Rectal smooth muscle tissue (tissue), 1 donor: ENCODE data around the gene LMCD1.

Source experiments
- H3K27ac ChIP-seq: one replicate; pipeline ENCODE4 v1.7.0; 2013; ENCODE audit warnings: low read depth, low read length, inconsistent platforms
- H3K27me3 ChIP-seq: one replicate; pipeline ENCODE4 v1.7.0; 2013; ENCODE audit warnings: low read length; ENCODE audit not compliant: control insufficient read depth, insufficient read depth
- H3K36me3 ChIP-seq: one replicate; pipeline ENCODE4 v1.7.0; 2013; ENCODE audit warnings: low read length; ENCODE audit not compliant: control insufficient read depth, insufficient read depth
- H3K4me1 ChIP-seq: one replicate; pipeline ENCODE4 v1.7.0; 2013; ENCODE audit warnings: low read length; ENCODE audit not compliant: control insufficient read depth, insufficient read depth
- H3K4me3 ChIP-seq: one replicate; pipeline ENCODE4 v1.7.0; 2013; ENCODE audit warnings: low read length
- H3K9ac ChIP-seq: one replicate; pipeline ENCODE4 v1.7.0; 2013; ENCODE audit warnings: low read length

Gene LMCD1

GRCh38 chr3:8552223-8552762, 50.7 kb downstream of the LMCD1 start:
- Histone ChIP-seq H3K9ac (no peak overlapping the region), H3K27me3 (no peaks in the 10 kb centered on the region), H3K4me1 (no peaks in the 10 kb centered on the region), H3K27ac (no peak overlapping the region), H3K4me3 (no peak overlapping the region), H3K36me3 (no peaks in the 10 kb centered on the region)

GRCh38 chr3:8553405-8553804, 51.8 kb downstream of the LMCD1 start:
- H3K36me3 ChIP-seq, result no peaks in the 10 kb centered on the region
- no peak overlapping the region for H3K4me3 ChIP-seq
- no peak overlapping the region for H3K9ac ChIP-seq
- H3K27ac ChIP-seq, result no peak overlapping the region
- H3K27me3 ChIP-seq, result no peaks in the 10 kb centered on the region
- H3K4me1 ChIP-seq, result no peaks in the 10 kb centered on the region

GRCh38 chr3:8554696-8555095, 53.1 kb downstream of the LMCD1 start:
- Histone ChIP-seq H3K27ac (no peak overlapping the region), H3K4me1 (no peaks in the 10 kb centered on the region)

GRCh38 chr3:8555113-8555661, 53.6 kb downstream of the LMCD1 start:
- Histone ChIP-seq H3K27ac (no peak overlapping the region), H3K36me3 (no peaks in the 10 kb centered on the region), H3K4me1 (no peaks in the 10 kb centered on the region), H3K9ac (no peak overlapping the region), H3K4me3 (no peak overlapping the region), H3K27me3 (no peaks in the 10 kb centered on the region)

More at GRCh38 chr3:8554696-8555095, 53.1 kb downstream of the LMCD1 start:
- no peaks in the 10 kb centered on the region for H3K36me3 ChIP-seq
- H3K27me3 ChIP-seq, result no peaks in the 10 kb centered on the region
- no peak overlapping the region for H3K9ac ChIP-seq
- H3K4me3 ChIP-seq, result no peak overlapping the region

- Histone ChIP-seq H3K36me3 (no peaks in the 10 kb centered on the region), H3K27ac (no peak overlapping the region), H3K4me3 (no peak overlapping the region), H3K4me1 (no peaks in the 10 kb centered on the region), H3K27me3 (no peaks in the 10 kb centered on the region), H3K9ac (no peak overlapping the region)
Observed at GRCh38 chr3:8555725-8556472, 54.3 kb downstream of the LMCD1 start.

GRCh38 chr3:8556473-8556869, 54.8 kb downstream of the LMCD1 start:
- Histone ChIP-seq H3K9ac (no peak overlapping the region), H3K27ac (no peak overlapping the region), H3K36me3 (no peaks in the 10 kb centered on the region), H3K4me3 (no peak overlapping the region), H3K27me3 (no peaks in the 10 kb centered on the region), H3K4me1 (no peaks in the 10 kb centered on the region)

GRCh38 chr3:8557298-8557697, 55.7 kb downstream of the LMCD1 start:
- Histone ChIP-seq H3K4me1 (no peaks in the 10 kb centered on the region), H3K4me3 (no peak overlapping the region), H3K9ac (no peak overlapping the region), H3K27me3 (no peaks in the 10 kb centered on the region), H3K36me3 (no peaks in the 10 kb centered on the region), H3K27ac (no peak overlapping the region)

- H3K27ac ChIP-seq, result no peak overlapping the region
- H3K4me1 ChIP-seq, result no peaks in the 10 kb centered on the region
- no peaks in the 10 kb centered on the region for H3K27me3 ChIP-seq
- no peak overlapping the region for H3K9ac ChIP-seq
- no peak overlapping the region for H3K4me3 ChIP-seq
- no peaks in the 10 kb centered on the region for H3K36me3 ChIP-seq
Observed at GRCh38 chr3:8558645-8559044, 57.0 kb downstream of the LMCD1 start.

GRCh38 chr3:8559351-8559750, 57.7 kb downstream of the LMCD1 start:
- no peaks in the 10 kb centered on the region for H3K36me3 ChIP-seq
- no peak overlapping the region for H3K4me3 ChIP-seq
- no peaks in the 10 kb centered on the region for H3K4me1 ChIP-seq
- no peak overlapping the region for H3K27ac ChIP-seq
- no peak overlapping the region for H3K9ac ChIP-seq
- H3K27me3 ChIP-seq, result no peaks in the 10 kb centered on the region

GRCh38 chr3:8560366-8561007, 58.9 kb downstream of the LMCD1 start:
- H3K36me3 ChIP-seq, result no peaks in the 10 kb centered on the region
- no peak overlapping the region for H3K4me3 ChIP-seq
- no peak overlapping the region for H3K9ac ChIP-seq
- no peak overlapping the region for H3K27ac ChIP-seq
- no peaks in the 10 kb centered on the region for H3K27me3 ChIP-seq
- H3K4me1 ChIP-seq, result no peaks in the 10 kb centered on the region

- Histone ChIP-seq H3K27me3 (no peaks in the 10 kb centered on the region), H3K9ac (no peak overlapping the region), H3K36me3 (no peaks in the 10 kb centered on the region), H3K4me1 (no peaks in the 10 kb centered on the region), H3K4me3 (no peak overlapping the region), H3K27ac (no peak overlapping the region)
Observed at GRCh38 chr3:8561370-8561769, 59.7 kb downstream of the LMCD1 start.

- H3K27ac ChIP-seq, result no peak overlapping the region
- no peak overlapping the region for H3K4me3 ChIP-seq
- H3K36me3 ChIP-seq, result no peaks in the 10 kb centered on the region
- no peaks in the 10 kb centered on the region for H3K27me3 ChIP-seq
- no peak overlapping the region for H3K9ac ChIP-seq
- H3K4me1 ChIP-seq, result no peaks in the 10 kb centered on the region
Observed at GRCh38 chr3:8562081-8562595, 60.5 kb downstream of the LMCD1 start.
